Heart right ventricle (tissue), 16 donors: ENCODE data around the gene CTDSP1. TPM values are rescaled to one million over a fixed set of nuclear protein-coding genes. Genes with fewer than 3 reads are reported as not detected.
A peak's percentile ranks its signal among the peaks of the same experiment; 100 is the strongest.

Experiments used
- ATAC-seq, 8 donors: fragments of 200-7000 bp; cut with Tn5 transposase; one replicate each; pipeline ENCODE4 v1.9.1; 2020; ENCODE audit warnings: mild to moderate bottlenecking in 8 of 8, moderate library complexity in 8 of 8, moderate number of reproducible peaks in 1 of 8
- DNase-seq, 2 donors: peaks; one replicate each; pipeline ENCODE4 v3.0.0-alpha.2; 2020
- H3K27ac ChIP-seq, 10 donors: fragments of 200-600 bp; sonication (generic) in 2 of 10; one replicate each; pipeline versions ENCODE4 v1.5.0 to v1.8.0; 2020 to 2022; ENCODE audit warnings: mild to moderate bottlenecking in 3 of 10
- H3K27me3 ChIP-seq, 7 donors: fragments of 200-600 bp; one replicate each; pipeline ENCODE4 v1.8.0; 2021 to 2022; ENCODE audit warnings: mild to moderate bottlenecking in 2 of 7
- H3K36me3 ChIP-seq, 9 donors: fragments of 200-600 bp; sonication (generic) in 1 of 9; one replicate each; pipeline versions ENCODE4 v1.5.0 to v1.8.0; 2020 to 2022; ENCODE audit warnings: mild to moderate bottlenecking in 2 of 9
- H3K4me1 ChIP-seq, 9 donors: fragments of 200-600 bp; sonication (generic) in 1 of 9; one replicate each; pipeline versions ENCODE4 v1.5.0 to v1.8.0; 2020 to 2022; ENCODE audit warnings: mild to moderate bottlenecking in 4 of 9
- H3K4me3 ChIP-seq, 10 donors: fragments of 200-600 bp; sonication (generic) in 2 of 10; one replicate each; pipeline versions ENCODE4 v1.5.0 to v1.8.0; 2020 to 2022; ENCODE audit warnings: mild to moderate bottlenecking in 7 of 10, moderate library complexity in 2 of 10
- H3K9me3 ChIP-seq, 11 donors: fragments of 200-600 bp in 10 of 11; sonication (generic) in 2 of 11; one replicate each; pipeline versions ENCODE4 v1.5.0 to v1.8.0; 2013 to 2022; ENCODE audit warnings: mild to moderate bottlenecking in 2 of 11, control low read depth in 1 of 11, moderate library complexity in 1 of 11
- CTCF ChIP-seq, 9 donors: fragments of 200-600 bp; sonication (generic) in 2 of 9; IDR thresholded peaks; one replicate each; pipeline versions ENCODE4 v1.5.0 to v1.8.0; 2021 to 2022; ENCODE audit warnings: antibody characterized with exemption in 9 of 9, mild to moderate bottlenecking in 5 of 9, moderate library complexity in 1 of 9
- WGBS, 2 donors: extraction: QIAGEN DNeasy Blood & Tissue Kit; methylation state at CpG; one replicate each; pipeline ENCODE4 v1.1.7; 2013; ENCODE audit warnings: inconsistent platforms in 1 of 2; 5-methylcytosine and 5-hydroxymethylcytosine counted together
- intact Hi-C, 10 donors: fragments of 100-400 bp; cut with DNase I; formaldehyde crosslinking; loops; one replicate each; pipeline versions ENCODE4 v1.11.1 to v1.14.2; 2022
- polyA plus RNA-seq, 2 donors: library from polyadenylated mRNA; stranded (reverse); fragments of 200-250 nt; gene quantifications; one replicate each; pipeline ENCODE4 v1.2.3, GENCODE V29; 2013
- total RNA-seq, 10 donors: library from RNA; stranded (reverse); fragmentation: NEBNext Ultra II Directional in 3 of 10; extraction: Animal tissue kit (Norgen Biotek cat#: 25700) in 3 of 10; gene quantifications; one replicate each; pipeline versions ENCODE4 v1.2.1 to v1.2.4, GENCODE V29; 2021 to 2023
- donor health status: Arrhythmogenic right ventricular cardiomyopathy.
- donor health status: ischemic (EF 13 %, LVEDD 7.1; RV severe dilation, severe dysfunction).
- donor health status: healthy with polysubstance abuse.
- donor health status: DM: no; HTN: yes; CAD: no.
- donor health status: DM: no; HTN: no; CAD: no.
- donor health status: ischemic (EF 25% LVEDD 6.9; RV normal size, moderate dysfunction).
- donor health status: ischemic (EF 25% LVEDD 5.7; RV mildly dilated, moderate dysfunction).
- donor health status: healthy.
- donor health status: DM: yes; HTN: yes; CAD: no.
- donor health status: Ischemic cardiomyopathy.
- donor health status: ischemic (EF 35%, LVEDD 5.7; RV mildly dilated, moderate dysfunction).
- donor health status: nonischemic (EF 11% LVEDD 7.7; RV severe dilation, severe dysfunction).
- donor health status: DM: yes; HTN: yes; CAD: no.
- donor health status: PGD.
- donor health status: ischemic (EF 29% LVEDD 5.4; RV normal size, mild dysfunction).
- donor health status: nonischemic (EF 23%, LVEDD 6.1; RV moderate dilation, normal function).

Gene CTDSP1
- total and polyA plus RNA-seq, 12 donors: 77.9 to 118 (median 89.5) TPM

- peak in 4 of 8 donors; percentile 17 to 51 (median 24) for ATAC-seq
- WGBS, 2 donors: 58 to 63% methylated on average over 17 of the region's 17 CpGs
- Histone ChIP-seq H3K27ac (no peak overlapping the region), H3K4me1 (peaks cover 0 to 30% (median 0%) of the 10 kb centered on the region in 9 donors), H3K27me3 (no peaks in the 10 kb centered on the region), H3K36me3 (no peaks in the 10 kb centered on the region), H3K9me3 (peaks cover 0 to 5% (median 0%) of the 10 kb centered on the region in 11 donors), H3K4me3 (no peak overlapping the region)
- TF ChIP-seq CTCF (IDR thresholded peaks at IDR 0.05): no peak
- intact Hi-C loops: loop anchor here in 8 of 10 donors (2.0 to 10.0 kb wide), 4 partner anchors 55 to 173 kb away; no protein-coding TSS in a partner anchor
- DNase-seq: no peak
Measured at GRCh38 chr2:218357236-218358177, 42.2 kb upstream of the CTDSP1 start.

- no peak for DNase-seq
- peaks cover 0 to 51% (median 0%) of the 10 kb centered on the region in 9 donors for H3K4me1 ChIP-seq
- no peak overlapping the region for H3K4me3 ChIP-seq
- no peaks in the 10 kb centered on the region for H3K27me3 ChIP-seq
- H3K36me3 ChIP-seq: no peaks in the 10 kb centered on the region
- TF ChIP-seq CTCF (IDR thresholded peaks at IDR 0.05): no peak
- intact Hi-C loops: no loop called here
- ATAC-seq: peak in 6 of 8 donors; percentile 27 to 66 (median 43)
- no peaks in the 10 kb centered on the region for H3K9me3 ChIP-seq
- WGBS, 2 donors: 88 to 90% methylated on average over 4 of the region's 4 CpGs
- peak overlapping the region in 1 of 10 donors; percentile 86 for H3K27ac ChIP-seq
Measured at GRCh38 chr2:218360453-218360852, 39.2 kb upstream of the CTDSP1 start.

GRCh38 chr2:218362606-218363005, 37.1 kb upstream of the CTDSP1 start:
- H3K36me3 ChIP-seq: no peaks in the 10 kb centered on the region
- no peak for ATAC-seq
- 91 to 93% methylated on average over 8 of the region's 8 CpGs for WGBS, 2 donors
- H3K27ac ChIP-seq: peak overlapping the region in 1 of 10 donors; percentile 86
- no peaks in the 10 kb centered on the region for H3K27me3 ChIP-seq
- DNase-seq: no peak
- TF ChIP-seq CTCF (IDR thresholded peaks at IDR 0.05): no peak
- intact Hi-C loops: no loop called here
- peaks cover 0 to 47% (median 3%) of the 10 kb centered on the region in 9 donors for H3K4me1 ChIP-seq
- no peak overlapping the region for H3K4me3 ChIP-seq
- H3K9me3 ChIP-seq: peaks cover 0 to 11% (median 7%) of the 10 kb centered on the region in 11 donors

GRCh38 chr2:218363736-218364135, 35.9 kb upstream of the CTDSP1 start:
- H3K9me3 ChIP-seq: peaks cover 0 to 11% (median 7%) of the 10 kb centered on the region in 11 donors
- ATAC-seq (no peak), DNase-seq (no peak)
- H3K27me3 ChIP-seq: no peaks in the 10 kb centered on the region
- 79 to 93% methylated on average over 3 of the region's 3 CpGs for WGBS, 2 donors
- H3K27ac ChIP-seq: peak overlapping the region in 2 of 10 donors; percentile 5 to 86
- intact Hi-C loops: no loop called here
- no peak overlapping the region for H3K4me3 ChIP-seq
- no peaks in the 10 kb centered on the region for H3K36me3 ChIP-seq
- H3K4me1 ChIP-seq: peaks cover 0 to 59% (median 9%) of the 10 kb centered on the region in 9 donors
- no peak for TF ChIP-seq CTCF (IDR thresholded peaks at IDR 0.05)
